ELF-1 (cell line): Measurements from ENCODE around the gene EPHA4.
A peak's percentile ranks its signal among the peaks of the same experiment; 100 is the strongest.

Experiments used
- DNase-seq: peaks from one replicate; pipeline ENCODE4 v3.0.0-alpha.2; 2016; ENCODE audit warnings: low read depth, low spot score

The EPHA4 gene

DNA sequence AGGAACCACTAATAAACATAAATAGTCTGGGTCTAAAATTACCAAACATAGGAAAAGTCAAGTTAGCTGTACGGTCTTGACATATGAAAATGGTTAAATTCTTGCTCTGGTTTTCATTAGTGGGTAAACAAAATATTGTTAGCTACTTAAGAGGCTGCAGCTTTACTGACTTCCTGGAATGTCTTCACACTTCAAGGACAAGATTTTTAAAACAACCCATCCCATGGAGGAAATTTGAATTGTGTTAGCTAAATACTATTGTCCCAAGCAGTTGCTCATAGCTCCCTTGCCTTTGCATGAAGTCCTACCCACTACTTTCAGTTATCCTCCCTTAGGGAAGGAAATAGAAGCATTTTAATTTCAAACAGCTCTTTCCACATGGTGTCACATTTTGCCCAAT lies 128.5 kb downstream of the EPHA4 start:
- no peak for DNase-seq

DNA sequence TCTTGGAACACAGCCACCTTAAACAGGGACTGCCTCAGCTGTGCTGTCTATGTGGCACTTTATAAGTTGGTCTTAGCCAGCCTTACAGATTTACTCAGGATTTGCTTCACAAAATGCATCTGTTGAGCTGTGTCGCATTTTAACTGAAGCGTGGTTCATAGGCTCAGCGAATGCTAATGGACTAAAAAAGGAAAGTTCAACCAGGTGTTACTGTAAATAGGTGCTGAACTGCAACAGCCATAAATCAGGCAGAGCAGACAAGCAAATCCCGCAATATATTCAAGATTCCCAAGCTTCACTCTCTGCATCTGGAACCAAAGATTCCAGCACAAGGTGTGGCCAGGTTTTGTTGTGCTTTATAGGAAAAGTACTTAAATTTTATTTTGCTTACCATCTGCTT lies 130.0 kb downstream of the EPHA4 start:
- no peak for DNase-seq

DNA sequence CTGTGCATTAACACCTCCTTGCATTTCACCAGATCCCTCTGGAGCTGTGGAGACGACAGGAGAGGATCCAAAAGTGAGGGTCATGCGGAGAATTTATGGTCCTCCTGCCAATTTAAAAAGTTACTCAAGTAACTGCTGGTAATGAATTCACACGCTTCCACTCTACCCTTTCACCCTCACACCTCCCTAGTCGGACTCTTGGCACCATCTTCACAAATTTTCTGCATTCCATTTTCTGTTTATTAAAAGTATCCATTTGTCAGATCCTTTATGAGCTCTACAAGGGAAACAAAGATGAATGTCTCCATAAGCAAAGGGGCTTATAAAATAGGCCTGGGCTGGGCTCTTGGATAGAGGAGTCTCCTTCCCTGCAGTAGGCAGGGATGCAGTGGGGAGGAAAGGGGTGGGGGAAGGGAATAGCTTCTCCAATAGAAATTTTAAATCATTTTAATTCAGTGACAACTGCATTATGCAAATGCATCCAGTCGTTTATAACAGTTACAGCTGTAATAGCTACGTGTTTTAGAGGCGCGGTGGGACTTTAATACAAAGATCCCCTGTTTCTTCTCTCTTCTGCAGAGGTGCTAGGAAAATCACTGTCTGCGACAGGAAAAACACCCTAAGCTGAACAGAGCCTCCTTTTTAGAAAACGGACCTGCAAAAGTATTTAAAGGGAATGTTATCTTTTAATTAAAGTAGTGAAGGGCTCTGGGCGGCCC lies 132.2 kb downstream of the EPHA4 start:
- no peak for DNase-seq

DNA sequence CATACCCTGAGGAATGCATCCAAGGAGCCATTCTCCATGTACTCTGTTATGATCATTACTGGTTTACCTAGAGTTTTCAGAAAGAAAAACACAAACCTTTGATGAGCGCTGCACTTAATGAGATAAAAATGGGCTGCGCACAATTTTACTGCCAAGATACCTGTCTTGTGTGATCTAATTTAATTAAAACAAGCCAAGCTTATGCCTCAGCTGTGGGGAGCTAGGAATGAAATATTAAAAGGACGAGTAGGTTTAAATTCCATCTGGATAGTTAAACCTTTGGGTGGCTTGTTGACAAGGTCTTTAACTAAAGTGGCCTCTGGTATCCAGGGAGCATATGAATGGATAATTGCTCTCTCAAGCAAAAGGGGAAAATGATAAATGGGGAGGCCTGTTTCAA lies 135.0 kb downstream of the EPHA4 start:
- DNase-seq: no peak

DNA sequence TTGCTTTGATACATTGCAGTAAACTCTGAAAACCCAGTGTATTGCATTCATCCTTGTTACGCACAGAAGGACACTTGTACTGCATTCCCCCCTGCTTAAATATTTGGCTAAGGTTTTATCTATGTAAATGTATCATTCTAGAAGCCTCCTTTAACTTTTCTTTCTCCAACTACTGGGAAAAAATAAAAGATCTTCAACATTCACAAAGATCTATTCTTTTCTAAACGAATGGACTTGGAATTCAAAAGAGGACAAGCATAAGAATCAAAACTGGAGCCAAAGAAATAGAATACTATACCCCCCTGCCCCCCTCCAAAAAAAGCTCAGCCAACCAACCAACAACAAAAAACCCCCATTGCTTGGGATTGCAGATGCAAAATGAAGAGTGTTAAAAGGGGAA lies 136.9 kb downstream of the EPHA4 start:
- DNase-seq: no peak

GRCh38 chr2:221434142-221434541 lies 138.0 kb downstream of the EPHA4 start:
- DNase-seq: no peak

DNA sequence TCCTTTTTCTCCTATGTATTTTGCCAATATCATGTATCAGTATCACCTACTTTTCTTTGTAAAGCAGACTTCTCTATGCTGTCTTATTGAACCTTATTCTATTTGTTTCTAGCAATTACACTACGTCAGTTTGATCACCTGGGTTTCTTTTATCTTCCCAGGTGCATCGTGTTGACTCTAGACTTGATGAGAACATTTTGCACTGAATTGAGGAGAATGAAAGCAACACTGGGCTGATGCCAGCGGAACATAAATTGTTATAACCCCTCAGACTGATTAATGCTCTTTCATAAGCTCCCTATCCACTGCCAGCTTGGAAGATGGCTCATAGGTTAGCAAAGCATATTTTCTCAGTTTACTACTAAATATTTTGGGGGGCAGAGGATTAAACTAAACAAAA lies 140.6 kb downstream of the EPHA4 start:
- no peak for DNase-seq

- no peak for DNase-seq
Observed at GRCh38 chr2:221429741-221430491, 142.2 kb downstream of the EPHA4 start.

DNA sequence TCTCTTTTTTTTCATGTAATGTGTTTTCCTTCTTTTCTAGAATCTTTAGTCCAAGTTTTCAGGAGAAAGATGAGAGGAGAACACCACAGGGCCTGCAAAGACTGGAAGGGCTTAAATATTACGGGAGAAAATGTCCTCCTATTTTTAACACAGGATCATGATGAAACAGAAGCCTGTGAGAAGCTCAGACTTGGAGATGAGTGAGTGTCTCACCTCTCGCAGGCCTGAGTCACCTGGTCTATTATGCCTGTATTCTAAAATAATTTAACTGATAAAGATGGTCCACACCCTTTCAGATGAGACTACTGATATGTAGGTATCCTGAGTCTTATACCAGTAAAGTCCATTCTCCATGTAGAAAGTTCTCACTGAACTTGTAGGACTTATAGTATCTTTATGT lies 143.2 kb downstream of the EPHA4 start:
- no peak for DNase-seq

GRCh38 chr2:221426929-221427328 lies 145.2 kb downstream of the EPHA4 start:
- DNase-seq: no peak

GRCh38 chr2:221425891-221426290 lies 146.2 kb downstream of the EPHA4 start:
- DNase-seq: no peak

GRCh38 chr2:221425353-221425752 lies 146.8 kb downstream of the EPHA4 start:
- DNase-seq: no peak

DNA sequence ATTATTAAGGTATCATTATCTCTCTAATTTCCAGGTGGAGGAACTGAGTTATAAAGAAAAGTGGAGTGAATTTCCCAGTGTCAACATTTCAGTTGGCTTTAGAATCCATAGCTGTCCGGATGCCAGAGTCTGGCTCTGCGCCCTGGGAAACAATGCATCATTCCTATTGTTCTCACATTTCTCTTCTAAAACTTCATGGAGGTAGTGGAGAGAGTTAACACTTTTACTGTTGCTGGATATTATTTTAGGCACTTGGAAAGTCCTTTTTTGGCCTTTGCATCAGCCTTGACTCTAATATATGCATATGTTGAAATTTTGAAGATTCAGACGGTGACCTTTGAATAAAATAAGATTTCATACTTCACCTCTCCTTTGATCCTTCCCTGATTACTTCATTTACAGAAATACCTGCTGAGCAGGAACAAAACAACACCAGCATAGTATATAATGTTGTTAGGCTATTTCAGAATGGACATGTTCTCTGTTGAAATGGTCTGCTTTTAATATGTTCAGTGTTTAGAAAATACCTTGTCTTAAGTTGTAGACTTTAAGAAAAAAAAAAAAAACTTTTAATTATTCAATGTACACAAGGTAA lies 148.8 kb downstream of the EPHA4 start:
- no peak for DNase-seq

- DNase-seq: no peak
Observed at GRCh38 chr2:221422516-221423209, 149.4 kb downstream of the EPHA4 start.

- DNase-seq: no peak
Observed at GRCh38 chr2:221420245-221420644, 151.9 kb downstream of the EPHA4 start.

GRCh38 chr2:221415789-221416188 lies 156.3 kb downstream of the EPHA4 start:
- peak; percentile 5 for DNase-seq

DNA sequence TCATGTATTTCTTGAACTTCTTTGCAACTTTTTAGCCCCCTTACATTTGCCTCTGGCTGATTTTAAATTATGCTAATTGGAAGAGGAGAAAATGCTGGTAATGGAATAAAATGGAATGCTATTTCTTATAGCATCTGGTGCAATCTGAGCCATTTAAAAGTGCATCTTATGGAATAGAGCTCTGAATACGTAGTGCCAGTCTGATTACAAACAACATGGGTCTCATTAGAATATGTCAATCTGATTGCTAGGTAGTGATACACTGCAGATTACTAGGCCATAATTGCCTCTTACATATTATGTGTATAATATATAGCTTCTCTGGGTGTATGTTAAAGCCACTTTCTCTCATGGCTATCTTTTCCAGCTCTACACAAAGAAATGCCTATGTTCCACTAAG lies 159.1 kb downstream of the EPHA4 start:
- no peak for DNase-seq

DNA sequence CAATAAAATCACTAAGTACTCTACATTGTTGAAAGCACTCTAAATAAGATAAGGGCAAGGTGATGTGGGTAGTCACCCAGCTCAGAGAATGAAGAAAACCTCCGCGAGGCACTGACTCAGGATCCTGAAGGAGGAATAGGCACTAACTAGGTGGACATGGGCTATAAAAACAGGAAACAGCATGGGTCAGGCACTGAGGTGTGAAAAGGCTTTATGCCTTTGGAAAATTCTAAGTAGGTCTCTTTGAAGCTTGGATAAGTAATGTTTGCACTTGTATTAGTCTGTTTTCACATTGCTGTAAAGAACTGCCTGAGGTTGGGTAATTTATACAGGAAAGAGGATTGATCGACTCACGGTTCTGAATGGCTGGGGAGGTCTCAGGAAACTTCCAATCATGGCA lies 161.6 kb downstream of the EPHA4 start:
- no peak for DNase-seq

- DNase-seq: no peak
Observed at GRCh38 chr2:221407765-221408164, 164.3 kb downstream of the EPHA4 start.

- no peak for DNase-seq
Observed at GRCh38 chr2:221405521-221405920, 166.6 kb downstream of the EPHA4 start.

DNA sequence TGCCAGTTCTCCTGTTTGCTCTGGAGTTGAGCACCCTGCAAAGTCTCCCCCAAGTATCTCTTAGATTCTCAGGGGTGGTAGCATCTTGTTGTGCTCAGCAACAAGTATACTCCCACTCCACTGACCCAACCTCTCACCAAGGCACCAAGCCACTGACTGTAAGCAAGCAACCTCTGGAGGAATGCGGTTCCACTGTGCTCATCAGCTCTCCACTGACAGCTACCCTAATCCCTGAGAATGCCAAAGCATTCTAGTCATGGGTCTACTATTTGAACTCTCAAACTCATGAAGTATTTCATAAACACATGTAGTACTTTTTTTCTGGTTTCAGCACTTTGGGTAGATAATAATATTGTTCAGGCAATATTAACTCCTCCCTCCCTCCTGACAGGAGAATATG lies 170.0 kb downstream of the EPHA4 start:
- peak; percentile 4 for DNase-seq

DNA sequence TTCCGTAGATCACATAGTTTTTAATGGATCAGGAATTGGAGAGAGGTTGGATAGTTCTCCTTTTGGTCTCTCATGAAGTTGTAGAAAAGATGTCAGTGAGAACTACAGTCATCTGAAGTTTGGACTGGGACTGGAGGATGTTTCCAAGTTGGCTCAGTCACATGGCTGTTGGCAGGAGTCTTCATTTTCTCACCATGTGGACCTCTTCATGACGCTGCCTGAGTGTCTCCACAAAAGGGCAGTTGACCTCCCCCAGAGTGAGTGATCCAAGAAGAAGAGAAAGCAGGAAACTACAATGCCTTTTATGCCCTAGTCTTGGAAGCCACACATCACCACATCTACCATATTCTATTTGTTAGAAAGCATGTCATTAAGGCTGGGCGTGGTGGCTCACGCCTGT lies 171.7 kb downstream of the EPHA4 start:
- no peak for DNase-seq
